ENCODE data around the gene CARMIL3.
"Not testable (repeated sequence)": the region's sequence is repeated elsewhere in the genome, so short reads cannot be mapped to it uniquely, and the experiment has no call there.

CARMIL3 gene

GRCh38 chr14:24042746-24043145 is 9.1 kb upstream of the CARMIL3 start:
- no peak for DNase-seq (ENCODE audit: low read depth)

- not testable (repeated sequence) for DNase-seq (ENCODE audit: low read depth)
These were observed 2.8 kb upstream of the CARMIL3 start for GRCh38 chr14:24049002-24049401.

- not testable (repeated sequence) for DNase-seq (ENCODE audit: low read depth)
These were observed 1.1 kb upstream of the CARMIL3 start for GRCh38 chr14:24050753-24051152.

- DNase-seq (ENCODE audit: low read depth): no peak
These were observed 527 bp upstream of the CARMIL3 start for GRCh38 chr14:24051176-24051788.

GRCh38 chr14:24052656-24053547 is 1.1 kb downstream of the CARMIL3 start:
- DNase-seq (ENCODE audit: low read depth): peak; percentile 55

GRCh38 chr14:24053548-24054323 is 1.9 kb downstream of the CARMIL3 start:
- DNase-seq (ENCODE audit: low read depth): no peak

GRCh38 chr14:24054324-24054641 is 2.5 kb downstream of the CARMIL3 start:
- no peak for DNase-seq (ENCODE audit: low read depth)

GRCh38 chr14:24054646-24055045 is 2.8 kb downstream of the CARMIL3 start:
- DNase-seq (ENCODE audit: low read depth): no peak

- no peak for DNase-seq (ENCODE audit: low read depth)
These were observed 4.4 kb downstream of the CARMIL3 start for GRCh38 chr14:24055971-24056799.

- no peak for DNase-seq (ENCODE audit: low read depth)
These were observed 5.0 kb downstream of the CARMIL3 start for GRCh38 chr14:24056800-24057184.

GRCh38 chr14:24057271-24057670 is 5.5 kb downstream of the CARMIL3 start:
- DNase-seq (ENCODE audit: low read depth): no peak

GRCh38 chr14:24057867-24058259 is 6.1 kb downstream of the CARMIL3 start:
- no peak for DNase-seq (ENCODE audit: low read depth)

GRCh38 chr14:24058260-24058950 is 6.6 kb downstream of the CARMIL3 start:
- no peak for DNase-seq (ENCODE audit: low read depth)

GRCh38 chr14:24058951-24059475 is 7.2 kb downstream of the CARMIL3 start:
- DNase-seq (ENCODE audit: low read depth): no peak

GRCh38 chr14:24059841-24060388 is 8.1 kb downstream of the CARMIL3 start:
- DNase-seq (ENCODE audit: low read depth): no peak

GRCh38 chr14:24060443-24060842 is 8.6 kb downstream of the CARMIL3 start:
- DNase-seq (ENCODE audit: low read depth): no peak

- DNase-seq (ENCODE audit: low read depth): no peak
These were observed 9.4 kb downstream of the CARMIL3 start for GRCh38 chr14:24060984-24061913.

GRCh38 chr14:24062216-24062980 is 10.6 kb downstream of the CARMIL3 start:
- DNase-seq (ENCODE audit: low read depth): no peak

- no peak for DNase-seq (ENCODE audit: low read depth)
These were observed 11.5 kb downstream of the CARMIL3 start for GRCh38 chr14:24063263-24063836.

All from stimulated activated CD8-positive, alpha-beta memory T cell treated with anti-CD3 and anti-CD28 coated beads, Interleukin-12 subunit alpha, Interleukin-12 subunit beta, amount 100 ng/mL, for 4 hours (primary cell).